IMR-90 (cell line): Measurements from ENCODE around the gene PDLIM4. TPM values are rescaled to one million over a fixed set of nuclear protein-coding genes. Genes with fewer than 3 reads are reported as not detected.

ENCODE experiments used
- ATAC-seq: fragments of 200-7000 bp; cut with Tn5 transposase; 2 replicates; pipeline ENCODE4 v1.9.1; 2020; ENCODE audit warnings: low read depth, mild to moderate bottlenecking, moderate library complexity
- BruUV-seq: library from RNA; stranded (reverse); fragments of 400-500 nt; replicated peaks from 2 replicates; lab custom pipeline; 2021; lab: Mats Ljungman, UMichigan
- CTCF ChIA-PET: fragments of 300-600 bp; formaldehyde crosslinking; extraction: SDS; loops from one replicate; lab custom pipeline; 2021; ENCODE audit warnings: antibody characterized with exemption; lab: Yijun Ruan, JAX
- POLR2A ChIA-PET: fragments of 300-600 bp; sonication (Branson Sonifier 250); formaldehyde crosslinking; loops from one replicate; lab custom pipeline; 2022; ENCODE audit warnings: antibody characterized with exemption; ENCODE audit not compliant: unreplicated experiment; lab: Charles Lee
- DNase-seq: peaks from one replicate; pipeline ENCODE4 v3.0.0; 2013
- H2AFZ ChIP-seq: replicated peaks from 2 replicates; pipeline ENCODE3; 2013; ENCODE audit warnings: low read length, mild to moderate bottlenecking; ENCODE audit not compliant: poor library complexity
- H2AK5ac ChIP-seq: 2 replicates; pipeline ENCODE4 v1.6.1; 2013; ENCODE audit warnings: low read depth, low read length, inconsistent platforms
- H2AK9ac ChIP-seq: replicated peaks from 2 replicates; pipeline ENCODE3; 2013; ENCODE audit warnings: mild to moderate bottlenecking, low read depth, low read length, moderate library complexity; ENCODE audit not compliant: poor library complexity
- H2BK120ac ChIP-seq: 2 replicates; pipeline ENCODE4 v1.6.1; 2013; ENCODE audit warnings: low read depth, low read length, inconsistent platforms
- H2BK15ac ChIP-seq: 3 replicates; pipeline ENCODE4 v1.6.1; 2013; ENCODE audit warnings: low read depth, low read length, inconsistent platforms
- H2BK20ac ChIP-seq: 2 replicates; pipeline ENCODE4 v1.6.1; 2013; ENCODE audit warnings: low read depth, mild to moderate bottlenecking, inconsistent platforms, low read length, moderate library complexity
- H2BK5ac ChIP-seq: 2 replicates; pipeline ENCODE4 v1.6.1; 2013; ENCODE audit warnings: mild to moderate bottlenecking, low read depth, low read length, inconsistent platforms; ENCODE audit not compliant: poor library complexity, severe bottlenecking
- H3K14ac ChIP-seq: replicated peaks from 2 replicates; pipeline ENCODE4 v1.6.1; 2013; ENCODE audit warnings: low read depth, low read length, inconsistent platforms
- H3K18ac ChIP-seq: 2 replicates; pipeline ENCODE4 v1.6.1; 2013; ENCODE audit warnings: low read depth, low read length, control low read depth
- H3K23ac ChIP-seq: 2 replicates; pipeline ENCODE4 v1.6.1; 2013; ENCODE audit warnings: low read depth, low read length, inconsistent platforms
- H3K27ac ChIP-seq: 2 replicates; pipeline ENCODE4 v1.5.1; 2013; ENCODE audit warnings: mild to moderate bottlenecking, control low read depth, low read length; ENCODE audit not compliant: insufficient read depth
- H3K27me3 ChIP-seq: 2 replicates; pipeline ENCODE4 v1.6.1; 2013; ENCODE audit warnings: low read length; ENCODE audit not compliant: control insufficient read depth, insufficient read depth
- H3K36me3 ChIP-seq: 2 replicates; pipeline ENCODE4 v1.6.1; 2013; ENCODE audit warnings: low read length, mixed read lengths; ENCODE audit not compliant: control insufficient read depth, insufficient read depth
- H3K4ac ChIP-seq: 2 replicates; pipeline ENCODE4 v1.6.1; 2013; ENCODE audit warnings: low read depth, low read length, inconsistent platforms
- H3K4me1 ChIP-seq: 2 replicates; pipeline ENCODE4 v1.6.1; 2013; ENCODE audit warnings: low read length, mixed read lengths; ENCODE audit not compliant: control insufficient read depth, insufficient read depth
- H3K4me2 ChIP-seq: 2 replicates; pipeline ENCODE4 v1.6.1; 2013; ENCODE audit warnings: low read depth, mild to moderate bottlenecking, control low read depth, low read length, moderate library complexity
- H3K4me3 ChIP-seq: 2 replicates; pipeline ENCODE4 v1.5.1; 2013; ENCODE audit warnings: low read depth, mild to moderate bottlenecking, control low read depth, low read length, moderate library complexity; ENCODE audit not compliant: insufficient read depth
- H3K56ac ChIP-seq: 2 replicates; pipeline ENCODE4 v1.6.1; 2013; ENCODE audit warnings: low read length, inconsistent platforms; ENCODE audit not compliant: insufficient read depth; ENCODE audit errors: extremely low read depth
- H3K79me1 ChIP-seq, 2 experiments: 2 replicates each; pipeline ENCODE4 v1.6.1; 2013; ENCODE audit warnings: low read length in 2 of 2, inconsistent platforms in 1 of 2, low read depth in 1 of 2
- H3K9ac ChIP-seq: 2 replicates; pipeline ENCODE4 v1.6.1; 2013; ENCODE audit warnings: low read depth, low read length, control low read depth
- H3K9me1 ChIP-seq: 2 replicates; pipeline ENCODE4 v1.6.1; 2013; ENCODE audit warnings: low read length, inconsistent platforms; ENCODE audit not compliant: insufficient read depth
- H3K9me3 ChIP-seq: 2 replicates; pipeline ENCODE4 v1.6.1; 2013; ENCODE audit warnings: low read length; ENCODE audit not compliant: control insufficient read depth, insufficient read depth
- H4K20me1 ChIP-seq: 2 replicates; pipeline ENCODE4 v1.6.1; 2013; ENCODE audit warnings: low read length, inconsistent platforms; ENCODE audit not compliant: insufficient read depth
- H4K5ac ChIP-seq: 2 replicates; pipeline ENCODE4 v1.6.1; 2013; ENCODE audit warnings: mild to moderate bottlenecking, low read depth, low read length, control low read depth
- H4K8ac ChIP-seq, 2 experiments: 2 replicates each; pipeline ENCODE4 v1.6.1; 2013; ENCODE audit warnings: low read depth in 2 of 2, low read length in 2 of 2, control low read depth in 1 of 2, inconsistent platforms in 1 of 2
- H4K91ac ChIP-seq: 2 replicates; pipeline ENCODE4 v1.6.1; 2013; ENCODE audit warnings: low read depth, low read length, inconsistent platforms; ENCODE audit not compliant: insufficient read depth
- BHLHE40 ChIP-seq: fragments of 150-350 bp; IDR thresholded peaks from 2 replicates; pipeline ENCODE4 v1.6.1; 2016; ENCODE audit warnings: mild to moderate bottlenecking, low read depth, low read length
- CEBPB ChIP-seq: IDR thresholded peaks from 2 replicates; pipeline ENCODE4 v1.6.1; 2012; ENCODE audit warnings: low read depth, low read length, improper control_type of control experiment
- RAD21 ChIP-seq: IDR thresholded peaks from 2 replicates; pipeline ENCODE4 v1.6.1; 2012; ENCODE audit warnings: low read length, improper control_type of control experiment
- RCOR1 ChIP-seq: IDR thresholded peaks from 2 replicates; pipeline ENCODE4 v1.6.1; 2012; ENCODE audit warnings: mild to moderate bottlenecking, low read length, improper control_type of control experiment; ENCODE audit not compliant: insufficient replicate concordance
- WGBS, 2 experiments: methylation state at CpG; one replicate each; pipeline versions ENCODE4 v1.1.5 to v1.1.7; 2013; ENCODE audit warnings: missing lambda C conversion rate in 2 of 2; ENCODE audit not compliant: insufficient read length in 1 of 2; ENCODE audit errors: extremely low coverage in 2 of 2; 5-methylcytosine and 5-hydroxymethylcytosine counted together
- dilution Hi-C: fragments of 300-500 bp; cut with HindIII; formaldehyde crosslinking; loops from one replicate; pipeline ENCODE4 v1.14.3; 2018; ENCODE audit warnings: low sequenced_read_pairs; ENCODE audit not compliant: unreplicated experiment
- in situ Hi-C: fragments of 300-500 bp; cut with MboI; formaldehyde crosslinking; loops from 3 replicates; pipeline ENCODE4 v1.14.3; 2019; ENCODE audit warnings: low sequenced_read_pairs, inconsistent platforms, mixed read lengths
- intact Hi-C: fragments of 100-400 bp; cut with micrococcal nuclease; formaldehyde crosslinking; loops from 2 replicates; pipeline ENCODE4 v1.10.0; 2022
- polyA plus RNA-seq, 3 experiments: library from polyadenylated mRNA; depleted of rRNA; stranded (reverse); fragments of >200 nt; gene quantifications; 2 replicates each; pipeline ENCODE4 v1.2.3, GENCODE V29; 2012; ENCODE audit warnings: low replicate concordance in 1 of 3
- total RNA-seq: library from RNA; depleted of rRNA; stranded (reverse); fragments of >200 nt; gene quantifications from 2 replicates; pipeline ENCODE4 v1.2.3, GENCODE V29; 2012

Gene PDLIM4
- total and polyA plus RNA-seq, 2 of the 4 experiments (the other 2 are of a cell fraction) = 61.1 to 214 TPM

GRCh38 chr5:132270706-132271105 lies 13.2 kb downstream of the PDLIM4 start:
- dilution Hi-C loops = no loop called here
- H2BK20ac ChIP-seq = no peak overlapping the region
- peaks cover 41% of the 10 kb centered on the region for H3K9me1 ChIP-seq
- H2BK5ac ChIP-seq = no peak overlapping the region
- peaks cover 29% of the 10 kb centered on the region for H3K4me1 ChIP-seq
- H3K27ac ChIP-seq = no peak overlapping the region
- no peak overlapping the region for H2BK120ac ChIP-seq
- H4K20me1 ChIP-seq = peaks cover 3% of the 10 kb centered on the region
- H2AK9ac ChIP-seq = no peak overlapping the region
- in situ Hi-C loops = no loop called here
- H3K79me1 ChIP-seq = peaks cover 15 to 49% of the 10 kb centered on the region in 2 experiments
- no peak for ATAC-seq
- TF ChIP-seq CEBPB (no peak), BHLHE40 (no peak), RAD21 (no peak), RCOR1 (no peak)
- no peak for DNase-seq
- no peak overlapping the region for H4K91ac ChIP-seq
- no CpG with 5 or more reads among the region's 6 CpGs for WGBS, 2 experiments
- H3K4me3 ChIP-seq = no peak overlapping the region
- no peak overlapping the region for H4K5ac ChIP-seq
- no peak overlapping the region for H3K4ac ChIP-seq
- no peak overlapping the region for H3K4me2 ChIP-seq
- H2BK15ac ChIP-seq = no peak overlapping the region
- no peak overlapping the region for H3K9ac ChIP-seq
- peaks cover 64% of the 10 kb centered on the region for H3K36me3 ChIP-seq
- H3K14ac ChIP-seq = no peak overlapping the region; the same call in 1 of the 2 replicates
- H3K9me3 ChIP-seq = no peaks in the 10 kb centered on the region
- intact Hi-C loops = no loop called here
- CTCF ChIA-PET = no interaction called here
- no peak overlapping the region for H3K23ac ChIP-seq
- no TSS peak for BruUV-seq
- H2AFZ ChIP-seq = no peak overlapping the region
- H3K18ac ChIP-seq = no peak overlapping the region
- no peak overlapping the region for H3K56ac ChIP-seq
- POLR2A ChIA-PET = interaction anchor here (1.0 kb wide), 1 partner anchor 11 kb away, joined by 3 read pairs; no protein-coding TSS in a partner anchor
- H2AK5ac ChIP-seq = no peak overlapping the region
- H4K8ac ChIP-seq = no peak overlapping the region
- H3K27me3 ChIP-seq = no peaks in the 10 kb centered on the region
